Astrocyte (in vitro differentiated cells and primary cell): ENCODE data around the gene PCID2. TPM values are rescaled to one million over a fixed set of nuclear protein-coding genes. Genes with fewer than 3 reads are reported as not detected.

Source experiments
- DNase-seq: peaks from one replicate; pipeline ENCODE4 v3.0.0-alpha.2; 2010; ENCODE audit warnings: low read depth
- FAIRE-seq: peaks from 2 replicates; lab custom pipeline; 2011; peaks lifted over from hg19 to GRCh38; lab: Jason Lieb, UNC
- H2AFZ ChIP-seq: 2 replicates; pipeline ENCODE4 v1.6.0; 2012; ENCODE audit warnings: low read depth, low read length, inconsistent platforms
- H3K27ac ChIP-seq: 2 replicates; pipeline ENCODE4 v1.5.1; 2011; ENCODE audit warnings: low read depth, low read length, inconsistent platforms
- H3K27me3 ChIP-seq: 2 replicates; pipeline ENCODE4 v1.6.0; 2011; ENCODE audit warnings: low read length, inconsistent platforms; ENCODE audit not compliant: insufficient read depth
- H3K36me3 ChIP-seq: 2 replicates; pipeline ENCODE4 v1.5.1; 2011; ENCODE audit warnings: low read length, inconsistent platforms; ENCODE audit not compliant: insufficient read depth
- H3K4me1 ChIP-seq: 2 replicates; pipeline ENCODE4 v1.5.1; 2011; ENCODE audit warnings: low read length, inconsistent platforms; ENCODE audit not compliant: insufficient read depth
- H3K4me2 ChIP-seq: 2 replicates; pipeline ENCODE4 v1.6.0; 2012; ENCODE audit warnings: low read length, inconsistent platforms
- H3K4me3 ChIP-seq: 2 replicates; pipeline ENCODE4 v1.5.1; 2011; ENCODE audit warnings: low read depth, mild to moderate bottlenecking, low read length, inconsistent platforms; ENCODE audit not compliant: insufficient read depth
- H3K79me2 ChIP-seq: 2 replicates; pipeline ENCODE4 v1.6.0; 2012; ENCODE audit warnings: mild to moderate bottlenecking, low read length, inconsistent platforms; ENCODE audit not compliant: insufficient read depth
- H3K9ac ChIP-seq: 2 replicates; pipeline ENCODE4 v1.6.0; 2012; ENCODE audit warnings: mild to moderate bottlenecking, low read length, inconsistent platforms
- H3K9me3 ChIP-seq: 2 replicates; pipeline ENCODE4 v1.5.1; 2012; ENCODE audit warnings: low read depth, mild to moderate bottlenecking, low read length, inconsistent platforms; ENCODE audit not compliant: insufficient read depth
- H4K20me1 ChIP-seq: 2 replicates; pipeline ENCODE4 v1.6.0; 2012; ENCODE audit warnings: low read length, inconsistent platforms; ENCODE audit not compliant: insufficient read depth
- H3K27ac Mint-ChIP-seq: one replicate; pipeline ENCODE4 v1.8.0; 2021; ENCODE audit warnings: mild to moderate bottlenecking, mixed read lengths; ENCODE audit not compliant: unreplicated experiment
- H3K27me3 Mint-ChIP-seq: one replicate; pipeline ENCODE4 v1.8.0; 2021; ENCODE audit warnings: low read depth, mixed read lengths; ENCODE audit not compliant: unreplicated experiment
- H3K36me3 Mint-ChIP-seq: one replicate; pipeline ENCODE4 v1.8.0; 2021; ENCODE audit warnings: low read depth, mixed read lengths; ENCODE audit not compliant: unreplicated experiment
- H3K4me1 Mint-ChIP-seq: one replicate; pipeline ENCODE4 v1.8.0; 2021; ENCODE audit warnings: low read depth, mixed read lengths; ENCODE audit not compliant: unreplicated experiment
- H3K4me3 Mint-ChIP-seq: one replicate; pipeline ENCODE4 v1.8.0; 2021; ENCODE audit warnings: mild to moderate bottlenecking, moderate library complexity, mixed read lengths; ENCODE audit not compliant: unreplicated experiment
- H3K9me3 Mint-ChIP-seq: one replicate; pipeline ENCODE4 v1.8.0; 2021; ENCODE audit warnings: mild to moderate bottlenecking, mixed read lengths; ENCODE audit not compliant: unreplicated experiment
- CTCF ChIP-seq: IDR thresholded peaks from 2 replicates; pipeline ENCODE4 v1.5.1; 2011; ENCODE audit warnings: low read depth, mild to moderate bottlenecking, inconsistent platforms, low read length, moderate library complexity; ENCODE audit not compliant: insufficient read depth
- EZH2 ChIP-seq: IDR thresholded peaks from 2 replicates; pipeline ENCODE4 v1.6.1; 2012; ENCODE audit warnings: mild to moderate bottlenecking, low read length, inconsistent platforms; ENCODE audit not compliant: insufficient read depth
- total RNA-seq: library from RNA; stranded (reverse); gene quantifications from 2 replicates; pipeline ENCODE4 v1.2.1, GENCODE V29; 2021

PCID2 gene
- total RNA-seq, 1 donor from 2014 or later, result 31.5 TPM

- TF ChIP-seq CTCF (no peak), EZH2 (no peak)
- Mint-ChIP-seq H3K4me1 (peaks cover under 1% of the 10 kb centered on the region), H3K9me3 (peaks cover 2% of the 10 kb centered on the region), H3K36me3 (peaks cover 4% of the 10 kb centered on the region), H3K27me3 (peaks cover 37% of the 10 kb centered on the region), H3K27ac (no peak overlapping the region), H3K4me3 (no peak overlapping the region)
- H3K4me1 ChIP-seq, result no peaks in the 10 kb centered on the region
- H2AFZ ChIP-seq, result no peak overlapping the region
- H3K79me2 ChIP-seq, result no peaks in the 10 kb centered on the region
- H3K4me3 ChIP-seq, result no peak overlapping the region
- FAIRE-seq (no peak), DNase-seq (no peak)
- H3K9ac ChIP-seq, result no peak overlapping the region
- H3K9me3 ChIP-seq, result no peaks in the 10 kb centered on the region
- H3K4me2 ChIP-seq, result no peak overlapping the region
- H3K27ac ChIP-seq, result no peak overlapping the region
- no peaks in the 10 kb centered on the region for H4K20me1 ChIP-seq
- no peaks in the 10 kb centered on the region for H3K27me3 ChIP-seq
- no peaks in the 10 kb centered on the region for H3K36me3 ChIP-seq
Observed at GRCh38 chr13:113147206-113147605, 61.3 kb downstream of the PCID2 start.

DNA sequence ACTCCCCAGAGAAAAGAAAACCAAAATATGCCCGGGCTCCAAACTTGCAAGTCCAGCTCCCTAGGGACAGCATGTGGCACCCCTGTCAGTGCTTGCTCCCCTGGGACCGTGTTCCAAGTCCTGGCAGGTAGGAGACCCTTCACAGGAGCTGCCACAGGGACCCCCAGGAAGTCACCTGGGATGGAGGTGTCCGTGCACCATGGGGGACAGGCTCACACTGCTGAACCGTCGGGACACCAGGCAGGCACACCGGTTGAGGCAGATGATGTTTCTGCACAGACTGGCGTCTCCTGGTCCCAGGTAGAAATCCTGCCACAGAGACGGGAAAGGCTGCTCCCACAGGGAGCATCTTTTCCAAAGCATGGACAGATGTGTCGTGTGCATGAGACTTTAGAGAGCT, 61.7 kb downstream of the PCID2 start:
- H3K9me3 ChIP-seq, result no peaks in the 10 kb centered on the region
- H3K27ac ChIP-seq, result no peak overlapping the region
- Mint-ChIP-seq H3K36me3 (peaks cover 4% of the 10 kb centered on the region), H3K27me3 (peaks cover 34% of the 10 kb centered on the region), H3K27ac (no peak overlapping the region), H3K4me1 (no peaks in the 10 kb centered on the region), H3K4me3 (no peak overlapping the region), H3K9me3 (peaks cover 2% of the 10 kb centered on the region)
- H2AFZ ChIP-seq, result no peak overlapping the region
- no peak for TF ChIP-seq CTCF
- TF ChIP-seq EZH2, result no peak
- H3K9ac ChIP-seq, result no peak overlapping the region
- H3K4me1 ChIP-seq, result no peaks in the 10 kb centered on the region
- H3K27me3 ChIP-seq, result no peaks in the 10 kb centered on the region
- no peak overlapping the region for H3K4me2 ChIP-seq
- no peaks in the 10 kb centered on the region for H3K36me3 ChIP-seq
- no peak overlapping the region for H3K4me3 ChIP-seq
- DNase-seq, result no peak
- H3K79me2 ChIP-seq, result no peaks in the 10 kb centered on the region
- no peak for FAIRE-seq
- no peaks in the 10 kb centered on the region for H4K20me1 ChIP-seq

DNA sequence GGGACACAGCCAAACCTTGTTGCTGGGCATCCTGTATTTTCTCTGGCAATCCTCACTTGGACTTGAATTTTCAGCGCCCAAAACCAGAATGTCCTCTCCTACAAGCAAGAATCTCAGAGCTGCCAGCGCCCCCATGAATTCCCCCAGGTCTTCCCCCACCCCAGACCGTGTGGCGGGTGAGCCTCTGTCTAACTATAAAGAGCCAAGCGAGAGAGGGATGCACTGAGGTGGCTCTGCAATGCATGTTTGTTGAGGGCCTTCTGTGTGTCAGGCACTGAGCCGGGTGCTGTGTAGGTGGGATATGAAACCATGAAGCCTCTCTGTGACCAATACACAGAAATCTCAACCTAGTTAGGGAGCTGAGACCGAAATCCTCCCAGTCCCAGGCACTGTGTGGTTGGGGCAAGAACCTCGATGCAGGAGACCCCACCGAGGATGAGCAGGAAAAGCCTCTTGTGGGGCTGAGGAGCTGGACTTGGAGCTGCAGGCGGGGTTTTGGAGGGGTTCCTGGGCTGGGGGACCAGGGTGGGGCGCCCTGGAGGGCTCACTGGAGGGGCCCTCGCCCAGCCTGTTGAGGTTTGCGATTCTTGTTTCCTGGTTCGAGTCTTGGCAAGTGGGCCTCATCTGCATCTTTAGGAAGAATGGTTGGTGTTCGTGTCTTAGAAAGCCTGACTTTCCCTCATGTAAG, 62.4 kb downstream of the PCID2 start:
- no peaks in the 10 kb centered on the region for H3K27me3 ChIP-seq
- no peaks in the 10 kb centered on the region for H3K36me3 ChIP-seq
- no peak overlapping the region for H3K9ac ChIP-seq
- no peaks in the 10 kb centered on the region for H3K4me1 ChIP-seq
- H4K20me1 ChIP-seq, result no peaks in the 10 kb centered on the region
- no peak overlapping the region for H3K27ac Mint-ChIP-seq
- FAIRE-seq, result no peak
- no peak for DNase-seq
- H3K36me3 Mint-ChIP-seq, result peaks cover 3% of the 10 kb centered on the region
- H3K27ac ChIP-seq, result no peak overlapping the region
- peaks cover 28% of the 10 kb centered on the region for H3K27me3 Mint-ChIP-seq
- H3K4me3 ChIP-seq, result no peak overlapping the region
- no peaks in the 10 kb centered on the region for H3K9me3 ChIP-seq
- no peaks in the 10 kb centered on the region for H3K79me2 ChIP-seq
- peaks cover under 1% of the 10 kb centered on the region for H3K9me3 Mint-ChIP-seq
- no peaks in the 10 kb centered on the region for H3K4me1 Mint-ChIP-seq
- no peak overlapping the region for H2AFZ ChIP-seq
- H3K4me3 Mint-ChIP-seq, result no peak overlapping the region
- TF ChIP-seq CTCF (no peak), EZH2 (no peak)
- no peak overlapping the region for H3K4me2 ChIP-seq
